GM18499 (cell line): ENCODE results near the gene SPINK1.
"Not testable (repeated sequence)": the region's sequence is repeated elsewhere in the genome, so short reads cannot be mapped to it uniquely, and the experiment has no call there.

Source experiments
- ATAC-seq: cut with Tn5 transposase; IDR thresholded peaks from one replicate; pipeline ENCODE4 v1.9.1; 2021; ENCODE audit warnings: moderate number of reproducible peaks; ENCODE audit not compliant: insufficient read depth, unreplicated experiment

SPINK1 gene

GRCh38 chr5:147854894-147855773 lies 23.7 kb upstream of the SPINK1 start:
- no peak for ATAC-seq

DNA sequence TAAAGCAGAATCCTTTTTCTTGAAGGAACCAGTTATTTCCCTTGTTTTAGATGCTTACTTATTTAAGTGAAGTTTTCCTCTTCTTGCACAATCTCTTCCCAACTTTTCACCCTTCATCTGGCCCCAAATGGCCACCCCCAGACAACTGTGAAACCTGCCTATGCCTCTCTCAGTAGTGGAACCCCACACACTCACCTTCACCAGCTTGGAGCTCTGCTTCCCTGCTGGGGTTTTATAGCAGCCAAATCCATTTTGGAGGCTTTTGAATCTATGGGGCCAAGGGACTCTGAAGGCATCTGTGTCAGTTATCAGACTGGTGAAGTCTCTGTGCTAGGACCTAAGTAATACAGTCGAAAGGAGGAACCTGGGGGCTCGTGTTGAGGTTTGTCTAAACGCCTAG lies 22.9 kb upstream of the SPINK1 start:
- no peak for ATAC-seq

DNA sequence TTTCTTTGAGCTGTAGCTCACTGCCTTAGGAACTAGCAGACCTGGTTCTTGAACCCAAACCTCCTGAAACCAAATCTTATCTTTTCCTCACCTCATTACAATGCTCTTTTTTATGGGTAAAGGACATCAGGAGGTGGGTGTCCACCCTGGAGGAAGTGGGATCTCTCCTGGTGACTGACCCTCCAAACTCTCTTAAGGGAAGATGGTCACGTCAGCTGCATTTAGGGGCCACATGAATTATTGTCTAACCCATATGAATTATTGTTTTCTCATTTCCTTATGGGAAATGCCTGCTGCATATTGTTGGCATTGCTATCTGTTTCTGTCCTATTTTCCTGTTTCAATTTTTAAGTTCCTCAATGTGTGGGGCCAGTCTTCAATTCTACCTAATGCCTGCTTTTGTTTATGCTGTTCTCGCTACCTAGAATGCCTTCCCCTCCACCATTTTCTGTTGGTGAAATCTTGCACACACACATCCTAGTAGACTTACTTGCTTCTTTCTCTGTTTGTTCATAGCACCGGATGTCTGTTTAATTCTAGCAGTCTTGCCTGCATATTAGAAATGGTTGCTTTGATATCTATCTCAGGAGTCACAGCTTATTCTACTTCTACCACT lies 22.0 kb upstream of the SPINK1 start:
- no peak for ATAC-seq

GRCh38 chr5:147852365-147852764 lies 20.9 kb upstream of the SPINK1 start:
- ATAC-seq, result no peak

DNA sequence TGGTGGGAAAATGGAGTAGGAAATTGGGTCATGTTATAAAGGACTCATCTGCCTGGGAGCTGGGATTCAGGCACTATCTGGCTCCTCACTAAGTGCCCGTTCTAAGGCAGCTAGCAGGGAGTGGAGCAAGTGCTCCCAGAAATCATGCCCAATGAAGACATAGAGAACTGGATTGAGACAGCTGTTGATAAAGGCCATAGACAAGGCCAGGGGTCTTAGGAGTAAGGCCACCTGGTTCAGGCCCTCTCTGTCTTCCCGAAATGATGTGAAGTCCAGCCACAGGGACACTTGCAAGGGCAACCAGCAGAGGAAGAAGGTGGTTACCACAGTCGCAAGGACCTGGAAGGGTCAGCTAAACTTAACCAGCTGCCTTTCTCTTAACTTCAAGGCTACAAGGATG lies 20.1 kb upstream of the SPINK1 start:
- ATAC-seq, result no peak

DNA sequence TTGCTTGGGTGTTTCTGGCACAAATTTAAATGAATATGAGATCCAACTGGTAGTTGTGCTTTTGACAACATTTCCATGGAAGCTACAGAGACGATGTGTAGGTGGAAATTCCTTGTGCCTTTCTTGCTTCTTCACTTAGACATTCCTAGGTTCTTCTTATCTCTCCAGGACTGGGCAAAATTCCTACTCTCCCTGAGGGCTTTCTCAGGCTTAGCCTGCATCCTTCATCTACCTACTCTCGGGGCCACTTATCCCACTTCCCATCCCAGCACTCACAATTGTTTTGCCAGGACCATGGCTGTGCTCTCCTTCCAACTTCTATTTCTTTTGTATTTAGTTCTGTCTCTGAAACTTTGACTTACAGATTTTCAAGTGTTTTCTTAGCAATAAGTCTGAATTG lies 17.8 kb upstream of the SPINK1 start:
- no peak for ATAC-seq

GRCh38 chr5:147845618-147846017 lies 14.1 kb upstream of the SPINK1 start:
- ATAC-seq, result no peak

- no peak for ATAC-seq
Measured at GRCh38 chr5:147844846-147845245, 13.4 kb upstream of the SPINK1 start.

- ATAC-seq, result no peak
Measured at GRCh38 chr5:147842869-147843268, 11.4 kb upstream of the SPINK1 start.

DNA sequence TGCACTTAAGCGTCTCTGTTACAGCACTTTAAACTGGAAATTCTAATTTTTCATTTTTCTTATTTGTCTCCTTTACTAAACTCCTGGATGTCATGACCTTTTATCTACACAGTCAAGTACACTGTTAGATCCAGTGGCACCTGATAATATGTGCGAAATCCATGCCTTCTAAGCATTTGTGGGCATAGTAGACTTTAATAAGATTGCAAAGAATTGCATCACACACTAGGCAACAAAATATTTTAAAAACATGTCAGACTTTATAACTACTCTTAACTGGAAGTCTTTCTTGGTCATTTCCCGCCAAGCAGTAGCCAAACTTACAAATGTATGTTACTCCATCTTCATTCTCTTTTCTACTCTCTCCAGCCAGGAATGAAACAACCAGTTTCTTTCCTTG lies 5.0 kb upstream of the SPINK1 start:
- ATAC-seq, result no peak

DNA sequence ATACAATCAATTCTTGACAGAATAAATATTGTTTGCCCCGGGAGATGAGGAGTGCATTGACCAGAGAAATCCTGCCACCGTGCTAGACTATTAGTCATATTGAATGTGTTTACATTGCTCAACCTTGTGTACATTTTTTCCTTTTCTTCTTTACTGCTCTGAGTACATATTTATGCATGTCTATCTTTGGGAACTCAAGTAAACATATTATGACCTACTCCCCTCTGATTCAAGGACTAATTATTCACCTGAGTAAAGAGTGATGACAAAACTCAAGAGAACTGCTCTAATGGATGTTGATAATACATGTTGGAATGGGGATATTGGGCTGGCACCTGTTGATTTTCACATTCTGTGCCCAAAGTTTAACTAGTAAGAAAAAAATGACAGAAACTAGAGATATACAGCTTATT lies 3.9 kb upstream of the SPINK1 start:
- no peak for ATAC-seq

DNA sequence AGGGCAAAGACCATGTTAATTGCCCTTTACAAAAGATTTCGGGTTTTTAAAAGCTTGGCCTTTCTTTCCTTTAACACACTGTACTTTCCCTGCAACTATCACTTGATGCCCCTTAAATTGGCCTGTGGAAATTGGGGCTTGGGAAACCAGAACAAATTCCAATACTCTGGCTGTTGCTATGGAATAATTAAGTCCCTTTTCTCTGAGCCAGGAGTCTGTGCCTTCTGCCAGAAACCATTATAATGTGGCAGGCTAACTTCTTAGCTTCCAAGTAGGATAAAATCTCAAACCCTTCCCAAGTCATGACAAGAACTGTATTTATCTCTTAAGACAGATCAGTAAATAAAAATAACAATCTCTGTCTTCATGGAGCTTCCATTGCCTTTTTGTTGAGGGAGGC lies 1.1 kb upstream of the SPINK1 start:
- no peak for ATAC-seq

- ATAC-seq, result no peak
Measured at GRCh38 chr5:147830035-147830434, 1.4 kb downstream of the SPINK1 start.

- ATAC-seq, result not testable (repeated sequence)
Measured at GRCh38 chr5:147827017-147827416, 4.5 kb downstream of the SPINK1 start.

DNA sequence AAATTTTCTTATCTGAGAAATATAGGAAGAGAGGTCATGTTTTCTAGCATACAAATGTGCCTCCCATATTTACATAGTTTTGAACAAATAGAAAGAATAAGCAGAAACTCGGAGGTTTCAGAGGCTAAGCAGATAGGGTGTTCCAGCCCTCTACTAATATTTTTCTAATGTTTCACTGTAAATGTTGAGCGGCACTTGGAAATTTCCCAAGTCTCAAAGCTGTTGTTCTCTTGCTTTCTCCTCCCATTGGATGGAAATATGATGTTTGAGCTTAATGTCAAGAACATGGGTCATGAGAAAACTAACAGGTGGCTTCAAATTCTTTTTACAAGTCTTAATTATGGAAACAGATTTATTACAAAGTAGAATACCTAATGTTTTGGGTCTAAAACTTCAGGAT lies 5.1 kb downstream of the SPINK1 start:
- ATAC-seq, result no peak

DNA sequence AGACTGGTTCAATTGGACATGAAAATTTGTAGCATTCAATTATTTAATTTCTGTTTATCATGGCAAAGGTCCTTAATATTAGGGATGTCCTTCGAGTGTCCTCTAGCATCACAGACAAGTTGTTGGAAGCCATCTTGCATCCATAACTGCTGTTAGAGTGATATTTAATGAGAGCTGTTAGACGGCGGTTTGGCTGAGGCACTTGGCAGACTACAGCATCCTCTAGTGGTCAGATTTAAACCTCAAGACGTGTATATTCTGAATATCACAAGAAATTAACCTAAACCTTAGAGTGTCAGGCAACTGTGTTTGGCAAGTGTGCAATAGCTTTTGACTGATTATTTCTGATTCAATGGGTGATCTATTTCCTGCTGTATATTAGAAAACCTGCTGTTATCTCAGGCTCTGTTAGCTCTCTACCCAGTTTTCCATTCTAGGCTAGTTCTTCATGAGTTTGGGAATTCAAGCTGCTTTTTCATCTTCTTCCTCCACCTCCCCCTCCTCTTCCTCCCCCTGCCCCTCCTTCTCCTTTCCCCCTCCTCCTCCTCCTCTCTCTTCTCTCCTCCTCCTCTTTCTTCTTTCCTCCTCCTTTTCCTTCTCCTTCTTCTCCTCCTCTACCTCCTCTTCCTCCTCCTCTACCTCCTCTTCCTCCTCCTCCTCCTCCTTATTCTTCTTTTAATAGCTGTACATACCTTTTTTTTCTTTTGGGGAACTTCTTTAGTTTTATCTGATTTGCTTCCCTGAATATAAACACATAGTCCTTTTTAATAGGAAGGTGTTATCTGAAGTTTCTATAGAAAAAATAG lies 8.6 kb downstream of the SPINK1 start:
- no peak for ATAC-seq

GRCh38 chr5:147822222-147822621 lies 9.2 kb downstream of the SPINK1 start:
- ATAC-seq, result not testable (repeated sequence)

GRCh38 chr5:147821766-147822165 lies 9.7 kb downstream of the SPINK1 start:
- no peak for ATAC-seq

DNA sequence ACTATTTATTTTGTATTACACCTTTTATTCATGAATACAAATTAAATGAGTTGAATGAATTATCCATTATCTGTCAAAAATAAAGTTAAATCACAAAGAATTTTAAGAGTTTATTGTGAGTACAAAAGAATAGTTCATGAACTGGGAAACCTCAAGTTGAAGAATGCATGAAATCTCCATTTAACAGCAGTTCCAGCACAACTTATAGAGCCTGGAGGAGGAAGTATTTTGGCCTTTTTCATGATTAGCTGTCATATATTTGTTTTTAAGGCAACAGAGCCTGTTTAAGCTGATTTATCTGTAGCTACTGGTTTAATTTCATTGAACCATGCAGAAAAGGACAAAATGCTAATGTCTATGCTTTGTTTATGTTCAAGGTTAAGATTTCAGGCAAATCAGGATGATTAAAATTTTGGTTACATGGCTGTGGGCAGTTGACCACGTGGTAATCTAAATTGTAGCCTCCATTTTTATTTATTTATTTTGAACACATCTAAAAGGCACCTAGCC lies 12.2 kb downstream of the SPINK1 start:
- ATAC-seq, result no peak

DNA sequence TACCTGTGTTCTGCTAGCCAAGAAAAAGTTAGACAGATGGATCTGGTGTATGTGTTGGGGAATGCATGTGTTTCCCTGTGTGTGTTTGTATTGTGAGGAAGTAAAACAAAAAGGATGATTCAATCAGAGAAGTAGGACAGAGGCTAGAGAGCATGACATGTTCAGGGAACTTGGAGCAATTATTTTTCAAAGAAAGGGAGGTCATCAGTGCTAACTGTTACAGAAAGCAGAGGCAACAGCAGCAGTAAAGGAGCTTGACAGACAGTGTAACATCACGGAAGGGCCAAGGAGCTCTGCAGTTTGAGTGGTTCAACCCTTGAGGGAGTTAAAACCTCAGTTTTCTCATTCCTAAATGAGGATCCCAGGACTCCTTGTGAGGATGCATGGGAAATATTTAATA lies 13.2 kb downstream of the SPINK1 start:
- no peak for ATAC-seq

GRCh38 chr5:147813696-147814095 lies 17.8 kb downstream of the SPINK1 start:
- ATAC-seq, result no peak
